Measurements from ENCODE around the gene SAE1.

Gene SAE1

DNA sequence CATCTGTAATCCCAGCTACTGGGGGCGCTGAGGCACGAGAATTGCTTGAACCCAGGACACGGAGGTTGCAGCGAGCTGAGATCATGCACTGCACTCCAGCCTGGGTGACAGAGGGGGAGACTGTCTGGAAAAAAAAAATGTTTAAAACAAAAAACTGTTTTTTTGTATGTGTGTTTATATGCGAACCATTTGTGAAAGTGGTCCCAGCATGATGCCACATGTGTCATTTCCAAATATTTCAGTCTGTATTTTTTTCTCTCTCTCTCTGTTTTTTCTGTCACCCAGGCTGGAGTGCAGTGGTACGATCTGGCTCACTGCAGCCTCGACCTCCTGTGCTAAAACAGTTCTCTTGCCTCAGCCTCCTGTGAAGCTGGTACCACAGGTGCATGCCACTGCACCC, 37.4 kb downstream of the SAE1 start:
- DNase-seq = no peak

DNA sequence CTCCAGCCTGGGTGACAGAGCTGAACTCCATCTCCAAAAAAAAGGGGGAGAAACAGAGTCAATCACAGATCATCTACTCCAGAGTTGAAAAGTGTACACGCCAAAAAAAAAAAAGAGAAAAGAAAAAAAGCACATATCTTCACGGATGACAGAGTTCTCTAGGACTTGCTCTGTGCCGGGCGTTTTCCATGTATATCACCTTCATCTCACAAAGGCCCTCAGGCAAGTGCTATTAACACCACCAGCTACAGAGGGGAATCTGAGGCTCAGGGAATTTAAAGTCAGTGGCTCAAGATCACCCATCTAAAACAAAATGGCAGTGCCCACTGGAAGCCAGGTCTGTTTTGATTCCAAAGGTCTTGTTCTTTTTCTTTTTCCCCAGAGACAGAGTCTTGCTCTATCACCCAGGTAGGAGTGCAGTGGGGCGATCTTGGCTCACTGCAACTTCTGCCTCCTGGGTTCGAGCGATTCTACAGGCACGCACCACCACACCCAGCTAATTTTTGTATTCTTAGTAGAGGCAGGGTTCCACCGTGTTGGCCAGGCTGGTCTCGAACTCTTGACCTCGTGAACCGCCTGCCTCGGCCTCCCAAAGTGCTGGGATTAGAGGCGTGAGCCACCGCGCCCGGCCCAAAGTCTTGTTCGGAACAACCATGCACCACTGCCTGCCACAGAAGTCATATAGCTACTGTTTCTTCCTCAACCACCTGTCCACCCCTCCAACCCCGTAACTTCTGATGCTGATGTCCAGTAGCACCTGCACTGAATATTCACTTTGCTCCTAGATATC, 42.2 kb downstream of the SAE1 start:
- DNase-seq = no peak

DNA sequence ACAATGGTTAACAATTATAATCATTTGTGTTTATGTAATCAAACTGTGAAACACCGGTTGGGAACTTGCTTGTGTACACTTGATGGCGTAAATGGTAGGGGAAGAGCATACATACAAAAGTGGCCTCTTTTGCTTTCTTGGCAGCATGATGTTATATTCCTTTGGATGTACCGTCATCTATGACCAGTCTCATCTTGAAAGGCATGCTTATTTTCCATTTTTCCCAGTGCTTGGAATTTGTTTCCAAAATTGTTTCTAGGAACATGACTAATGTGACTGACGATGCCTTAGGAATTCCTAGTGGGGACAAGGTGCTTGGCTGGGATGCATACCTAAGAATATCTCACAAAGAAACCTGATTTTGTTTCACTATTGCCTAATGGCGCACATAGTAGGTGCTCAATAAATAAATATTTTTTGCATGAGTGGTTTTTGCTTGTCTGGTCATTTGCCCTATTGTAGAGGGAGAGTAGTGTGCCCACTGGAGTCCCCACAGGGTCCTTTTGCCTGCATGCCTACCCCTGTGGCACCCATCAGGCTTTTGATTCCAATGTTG, 45.5 kb downstream of the SAE1 start:
- DNase-seq = no peak

DNA sequence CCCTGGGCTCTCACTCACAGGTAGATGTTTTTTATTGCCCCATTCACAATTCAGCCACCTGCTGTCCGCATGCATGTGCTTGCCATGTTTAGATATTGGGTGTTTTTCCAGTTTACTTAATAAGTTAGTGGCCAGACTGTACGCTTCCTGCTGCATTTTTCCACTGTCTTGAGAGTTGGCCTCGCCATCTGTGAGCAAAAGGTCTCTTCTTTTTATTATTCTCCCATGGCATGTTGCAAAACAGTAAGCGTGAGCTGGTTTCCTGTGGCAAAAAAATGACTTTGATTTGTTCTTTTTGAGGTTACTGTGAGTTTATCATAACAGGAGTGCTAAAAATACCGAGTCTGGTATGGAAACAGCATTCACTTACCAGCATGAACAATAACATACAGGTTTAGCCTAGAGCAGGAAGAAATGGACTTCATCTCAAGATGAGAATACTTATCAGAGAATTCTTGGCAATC, 46.0 kb downstream of the SAE1 start:
- DNase-seq = peak; percentile 34

DNA sequence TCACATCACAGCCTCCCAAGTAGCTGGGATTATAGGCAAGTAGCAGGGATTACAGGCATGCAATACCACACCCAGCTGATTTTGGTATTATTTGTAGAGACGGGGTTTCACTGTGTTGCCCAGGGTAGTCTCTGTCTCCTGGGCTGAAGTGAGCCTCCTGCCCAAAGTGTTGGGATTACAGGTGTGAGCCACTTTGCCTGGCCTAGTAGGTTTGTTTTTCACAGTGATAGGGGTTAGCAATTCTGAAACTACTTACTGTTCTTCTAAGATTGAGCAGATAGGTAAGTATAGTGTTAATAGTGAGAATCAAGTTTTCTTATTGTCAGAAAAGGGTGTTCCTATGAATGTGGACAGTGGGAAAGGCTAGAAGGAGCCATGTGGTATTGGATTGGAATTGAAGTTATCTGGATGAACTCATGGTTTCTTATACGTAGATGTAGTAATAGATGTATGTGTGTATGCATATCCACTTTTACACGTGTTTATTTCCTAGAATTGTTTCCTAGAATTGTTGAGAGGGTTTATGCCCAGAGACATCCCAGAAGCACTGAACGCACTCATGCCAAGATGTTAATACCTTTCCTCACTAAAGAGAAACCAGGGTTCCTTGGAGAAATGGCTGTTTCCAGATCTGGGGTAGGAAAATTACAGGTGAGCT, 49.1 kb downstream of the SAE1 start:
- no peak for DNase-seq

DNA sequence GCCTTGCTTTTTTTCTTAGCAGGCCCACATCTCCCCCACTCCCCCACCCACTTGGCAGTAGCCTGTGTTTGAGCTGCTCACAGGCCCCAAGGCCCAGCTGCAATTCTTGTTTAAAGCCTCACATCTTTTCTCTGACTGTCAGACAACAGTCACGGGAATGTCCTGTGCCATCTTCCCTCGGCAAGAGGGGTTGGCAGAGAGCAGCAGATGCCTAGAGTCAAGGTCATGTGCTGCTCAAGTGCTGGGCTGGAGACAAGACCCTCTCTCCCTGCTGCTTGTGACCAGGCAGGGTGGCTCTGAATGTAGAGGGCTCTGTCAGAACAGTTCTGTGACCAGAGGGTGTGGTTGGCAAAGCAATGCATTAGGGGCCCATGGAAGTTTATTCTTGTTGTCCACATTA, 53.0 kb downstream of the SAE1 start:
- DNase-seq = no peak

DNA sequence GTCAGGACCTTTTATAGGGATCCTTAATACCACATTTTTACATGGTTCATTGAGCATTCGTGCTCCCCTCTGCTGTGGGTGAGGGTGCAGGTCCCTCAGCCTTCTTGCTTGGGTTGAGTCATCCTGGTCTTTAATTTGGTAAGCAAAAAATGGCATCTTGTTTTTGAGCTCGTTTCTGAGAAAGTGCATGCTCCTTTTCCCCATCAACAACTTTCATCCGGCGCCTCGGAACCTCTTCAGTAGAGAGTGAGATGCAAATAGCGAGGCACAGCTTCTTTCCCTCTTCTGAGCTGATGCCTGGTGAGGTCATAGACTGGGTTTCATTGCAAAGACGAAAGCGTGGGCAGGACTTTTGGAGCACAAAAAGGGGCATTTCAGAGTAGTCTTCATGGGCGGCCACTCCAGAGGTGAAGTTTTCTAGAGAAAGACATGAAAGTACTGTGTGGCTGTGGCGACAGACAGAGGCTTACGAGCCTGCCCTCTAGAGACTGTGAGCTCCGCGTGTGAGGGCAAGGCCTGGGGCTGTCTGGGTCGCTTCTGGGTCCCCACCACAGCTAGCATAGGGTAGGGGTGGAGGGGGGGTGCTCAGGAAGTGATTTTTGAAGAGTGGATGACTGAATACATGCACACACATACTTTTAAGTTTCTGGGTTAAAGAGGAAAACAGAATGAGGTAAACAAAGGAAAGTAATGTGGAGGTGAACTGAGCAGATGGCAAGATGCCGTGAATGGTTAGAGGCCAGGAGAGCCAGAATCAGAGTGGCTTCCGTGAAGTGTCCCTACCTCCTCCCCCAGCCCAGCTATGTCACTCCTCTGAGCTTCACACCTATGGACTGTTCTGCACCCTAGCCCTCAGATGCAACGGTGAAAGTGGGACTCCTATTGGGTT, 56.1 kb downstream of the SAE1 start:
- DNase-seq = peak; percentile 83

DNA sequence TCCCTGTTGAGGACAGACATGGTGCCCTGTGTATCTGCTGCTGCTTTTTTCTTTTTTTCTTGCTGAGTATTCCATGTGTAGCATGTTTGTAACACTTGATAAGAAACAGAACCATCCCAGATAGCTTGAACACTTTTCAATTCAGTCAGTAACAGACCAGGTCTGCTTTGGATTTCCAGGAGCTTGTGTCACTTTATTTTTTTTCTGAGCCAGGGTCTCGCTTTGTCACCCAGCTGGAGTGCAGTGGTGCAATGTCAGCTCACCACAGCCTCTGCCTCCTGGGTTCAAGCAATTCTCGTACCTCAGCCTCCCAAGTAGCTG, 56.7 kb downstream of the SAE1 start:
- DNase-seq = no peak

DNA sequence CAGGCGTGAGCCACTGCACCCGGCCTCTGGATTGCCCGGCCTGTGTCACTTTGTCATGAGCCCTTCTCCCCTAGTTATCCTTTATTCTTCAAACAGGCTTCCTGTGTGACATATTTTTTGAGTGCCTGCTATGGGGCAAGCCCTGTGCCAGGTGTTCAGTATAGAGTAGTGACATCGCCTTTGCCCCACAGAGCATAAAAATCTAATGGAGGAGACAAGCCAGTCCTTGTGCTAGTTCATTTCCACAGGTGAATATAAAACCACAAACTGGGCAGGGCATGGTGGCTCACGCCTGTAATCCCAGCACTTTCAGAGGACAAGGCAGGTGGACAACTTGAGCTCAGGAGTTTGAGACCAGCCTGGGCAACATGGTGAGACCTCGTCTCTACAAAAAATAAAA, 57.2 kb downstream of the SAE1 start:
- no peak for DNase-seq

DNA sequence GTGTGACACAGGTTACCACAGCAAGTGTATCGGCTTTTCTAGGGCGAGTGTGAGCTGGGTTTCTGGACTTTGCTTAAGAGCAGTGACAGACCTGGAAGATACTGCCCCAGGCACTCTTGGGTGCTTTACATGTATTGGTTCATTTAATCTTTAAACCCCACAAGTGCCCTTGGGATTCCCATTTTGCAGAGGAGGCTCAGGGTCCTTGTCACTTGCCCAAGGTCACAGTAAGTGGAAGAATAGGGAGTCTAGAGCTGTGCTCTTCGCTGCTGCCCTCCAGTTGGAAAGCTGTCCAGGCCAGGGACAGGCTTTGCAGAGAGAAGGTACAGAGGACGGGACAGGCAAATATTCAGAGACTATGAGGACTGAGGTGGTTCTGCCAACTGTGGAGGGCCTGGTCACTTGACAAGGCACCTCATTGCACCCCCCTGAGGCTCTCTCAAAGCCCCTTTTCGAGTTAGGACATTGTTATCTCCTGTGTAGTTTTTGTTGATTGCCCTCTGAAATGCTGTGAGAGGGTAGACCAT, 57.9 kb downstream of the SAE1 start:
- DNase-seq = no peak

DNA sequence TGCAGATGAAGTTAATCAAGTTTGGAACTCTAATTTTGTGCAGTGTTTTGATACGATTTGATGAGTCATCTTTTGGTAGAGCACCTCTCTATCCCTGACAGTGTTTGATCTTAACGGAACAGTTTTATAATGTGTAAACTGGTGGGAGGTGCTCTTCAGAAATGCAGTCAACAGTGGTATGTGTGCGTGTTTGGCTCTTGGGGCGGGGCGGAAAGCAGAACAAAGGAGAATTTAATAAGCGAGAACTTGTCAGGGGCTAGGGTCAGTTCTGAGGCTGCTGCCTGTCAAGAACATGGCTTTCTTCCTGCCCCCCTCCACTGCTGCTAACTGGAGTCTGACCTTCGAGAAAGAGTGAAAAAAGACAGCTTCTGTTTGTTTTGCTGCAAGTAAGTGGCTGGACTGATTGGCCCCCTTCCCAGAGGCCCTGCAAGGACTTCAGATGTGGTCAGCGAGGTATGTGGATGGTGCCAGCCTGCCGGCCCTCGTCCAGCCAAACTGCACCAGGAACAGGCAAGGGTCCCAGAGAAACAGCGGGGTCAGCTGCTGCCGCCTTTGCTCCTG, 59.6 kb downstream of the SAE1 start:
- DNase-seq = peak; percentile 53

DNA sequence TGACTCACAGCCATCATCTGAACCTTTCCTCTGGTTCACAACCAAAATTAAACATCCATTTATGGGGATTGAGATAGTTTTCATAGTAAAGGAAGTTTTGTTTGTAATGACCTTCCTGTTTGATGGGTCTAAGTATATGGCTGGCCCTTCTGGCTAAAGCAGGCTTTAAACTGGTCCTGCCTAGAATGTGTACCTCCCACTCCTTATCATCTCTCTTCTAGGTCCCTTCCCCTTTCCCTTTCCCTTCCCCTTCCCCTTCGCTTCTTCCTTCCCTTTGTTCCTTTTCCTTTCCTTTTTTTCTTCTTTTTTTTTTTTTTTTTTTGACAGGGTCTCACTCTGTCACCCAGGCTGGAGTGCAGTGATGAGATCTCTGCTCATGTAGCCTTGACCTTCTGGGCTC, 64.8 kb downstream of the SAE1 start:
- DNase-seq = no peak

DNA sequence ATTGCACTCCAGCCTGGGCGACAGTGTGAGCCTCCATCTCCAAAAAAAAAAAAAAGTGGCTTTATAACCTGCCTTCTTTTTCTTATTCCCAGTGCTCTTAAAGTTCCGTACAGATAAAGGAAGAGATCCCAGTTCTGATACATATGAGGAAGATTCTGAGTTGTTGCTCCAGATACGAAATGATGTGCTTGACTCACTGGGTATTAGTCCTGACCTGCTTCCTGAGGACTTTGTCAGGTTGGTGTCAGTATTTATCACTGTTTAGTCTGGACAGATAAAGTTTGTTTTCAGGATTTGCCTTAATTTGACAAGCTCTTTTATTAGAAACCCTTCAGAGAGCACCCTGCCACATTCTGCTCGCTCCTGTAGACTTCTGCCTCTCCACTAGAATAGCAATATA, 66.5 kb downstream of the SAE1 start:
- DNase-seq = no peak

DNA sequence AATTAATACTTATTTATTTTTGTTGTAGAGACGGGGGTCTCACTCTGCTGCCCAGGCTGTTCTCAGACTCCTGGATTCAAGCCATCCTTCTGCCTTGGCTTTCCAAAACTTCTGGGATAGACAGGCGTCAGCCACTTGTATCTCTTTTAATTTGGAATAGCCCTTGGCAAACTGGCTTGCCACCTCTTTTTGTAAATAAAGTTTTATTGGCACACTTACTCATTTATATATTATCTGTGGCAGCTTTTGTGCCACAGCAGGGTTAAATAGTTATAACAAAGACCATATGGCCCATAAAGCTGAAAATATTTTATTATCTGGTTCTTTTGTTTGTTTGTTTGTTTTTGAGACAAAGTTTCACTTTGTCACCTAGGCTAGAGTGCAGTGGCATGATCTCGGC, 69.9 kb downstream of the SAE1 start:
- no peak for DNase-seq

DNA sequence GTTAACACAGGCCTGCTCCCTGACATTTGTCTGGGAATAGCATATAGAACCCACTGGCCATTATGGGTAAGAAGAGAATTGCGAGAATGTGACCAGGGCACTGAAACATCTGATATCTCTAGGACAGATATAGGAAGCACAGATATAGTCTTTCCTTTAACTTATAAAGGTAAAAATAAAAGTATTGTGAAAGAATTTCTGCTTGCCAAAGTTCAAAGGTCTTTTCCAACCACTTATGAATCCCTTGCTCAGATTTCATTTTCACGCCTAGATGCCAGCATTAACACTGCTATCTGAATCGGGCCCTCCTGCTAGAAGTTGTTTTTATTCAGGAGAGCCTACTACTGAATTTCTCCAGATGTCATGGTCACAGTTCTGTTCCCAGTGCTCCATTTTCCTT, 72.6 kb downstream of the SAE1 start:
- DNase-seq = no peak

DNA sequence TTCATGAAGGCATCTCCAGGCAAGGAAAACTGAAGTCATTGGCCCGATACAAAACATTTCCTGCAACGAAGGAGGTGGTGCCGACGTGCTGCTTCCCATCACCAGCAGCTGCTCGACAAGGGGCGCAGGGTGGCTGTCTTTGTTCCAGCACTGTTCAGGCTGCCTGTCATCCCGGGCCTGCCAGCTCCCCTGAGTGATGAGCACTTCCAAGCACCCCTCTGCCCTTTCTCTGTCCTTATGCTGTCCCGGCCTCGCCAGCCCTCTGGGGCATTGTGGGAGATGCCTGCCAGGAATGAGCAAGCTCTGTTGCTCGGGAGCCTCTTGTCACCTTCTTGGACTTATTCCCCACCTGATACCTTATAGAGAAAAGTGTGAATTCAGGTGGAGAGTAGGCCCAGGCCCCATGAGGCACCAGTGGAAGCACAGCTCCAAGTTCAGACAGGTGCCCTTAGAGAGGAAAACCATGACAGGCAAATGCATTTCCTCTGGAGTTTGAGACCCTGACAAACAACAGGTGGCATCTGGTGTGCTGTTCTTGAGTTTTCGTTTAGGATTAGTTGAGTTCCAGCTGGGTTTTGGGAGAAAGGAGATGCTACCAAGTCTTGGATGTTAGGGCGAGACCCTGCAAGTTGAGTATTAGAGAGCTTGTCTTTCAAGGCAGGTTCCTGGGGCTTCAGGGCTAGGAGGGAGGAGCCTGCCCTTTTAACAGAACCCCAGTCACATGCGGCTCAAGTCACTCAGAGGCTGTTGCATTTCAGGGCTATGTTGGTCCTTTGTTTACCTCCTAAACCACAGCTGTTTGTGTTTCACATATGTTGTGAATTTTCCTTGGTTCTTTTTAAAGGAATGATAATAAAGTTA, 78.9 kb downstream of the SAE1 start:
- no peak for DNase-seq

DNA sequence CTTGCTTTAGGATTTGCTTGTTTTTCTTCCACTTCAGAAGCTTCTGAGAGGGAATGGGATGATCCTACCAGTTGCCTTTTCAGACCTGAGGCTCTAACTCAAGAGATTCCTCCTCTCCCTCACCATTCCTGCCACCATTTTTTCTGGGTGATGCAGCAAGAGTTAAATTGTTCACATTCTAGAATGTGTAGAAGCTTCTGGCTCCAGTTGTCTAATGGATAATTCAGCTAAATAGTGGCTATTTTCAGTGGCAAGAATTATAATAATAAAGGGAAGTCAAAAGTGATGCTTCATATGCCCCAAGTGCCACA, 79.5 kb downstream of the SAE1 start:
- DNase-seq = no peak

DNA sequence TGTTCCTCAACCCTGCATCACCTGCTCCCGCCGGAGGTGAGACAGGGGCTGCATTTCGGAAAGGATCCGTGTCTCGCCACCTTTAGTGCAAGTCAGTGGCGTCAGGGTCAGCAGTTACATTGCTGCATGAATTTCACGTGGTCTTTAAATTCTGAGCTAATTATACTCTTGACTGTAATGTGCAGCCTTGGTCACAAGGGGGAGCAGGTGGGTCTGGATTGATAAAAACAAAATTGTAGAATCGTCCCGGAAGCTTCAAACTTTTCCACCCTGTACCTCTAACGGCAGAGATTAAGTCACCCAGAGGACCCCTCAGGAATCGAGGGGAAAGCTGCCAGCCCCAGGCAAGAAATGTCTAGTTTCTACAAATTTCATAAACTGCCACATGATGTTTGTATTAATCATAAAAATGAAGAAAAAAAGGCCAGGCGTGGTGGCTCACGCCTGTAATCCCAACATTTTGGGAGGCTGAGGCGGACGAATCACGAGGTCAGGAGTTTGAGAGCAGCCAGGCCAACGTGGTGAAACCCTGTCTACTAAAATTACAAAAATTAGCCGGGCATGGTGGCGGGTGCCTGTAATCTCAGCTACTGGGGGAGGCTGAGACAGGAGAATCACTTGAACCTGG, 80.2 kb downstream of the SAE1 start:
- peak; percentile 86 for DNase-seq

DNA sequence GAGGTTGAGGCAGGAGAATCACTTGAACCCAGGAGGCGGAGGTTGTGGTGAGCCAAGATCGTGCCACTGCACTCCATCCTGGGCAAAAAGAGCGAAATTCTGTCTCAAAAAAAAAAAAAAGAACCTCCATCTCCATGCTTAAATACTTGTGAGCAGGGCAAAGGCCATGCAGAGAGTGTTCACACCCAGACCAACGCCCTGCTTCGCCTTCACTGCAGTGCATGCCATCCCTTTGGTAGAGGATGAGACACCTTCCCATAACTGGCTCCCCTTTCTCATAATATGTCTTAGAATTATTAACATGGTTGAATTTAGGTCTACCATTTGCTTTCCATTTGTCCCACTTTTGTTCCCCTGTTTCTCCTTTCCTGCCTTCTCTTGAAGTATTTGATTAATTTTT, 84.9 kb downstream of the SAE1 start:
- DNase-seq = no peak

DNA sequence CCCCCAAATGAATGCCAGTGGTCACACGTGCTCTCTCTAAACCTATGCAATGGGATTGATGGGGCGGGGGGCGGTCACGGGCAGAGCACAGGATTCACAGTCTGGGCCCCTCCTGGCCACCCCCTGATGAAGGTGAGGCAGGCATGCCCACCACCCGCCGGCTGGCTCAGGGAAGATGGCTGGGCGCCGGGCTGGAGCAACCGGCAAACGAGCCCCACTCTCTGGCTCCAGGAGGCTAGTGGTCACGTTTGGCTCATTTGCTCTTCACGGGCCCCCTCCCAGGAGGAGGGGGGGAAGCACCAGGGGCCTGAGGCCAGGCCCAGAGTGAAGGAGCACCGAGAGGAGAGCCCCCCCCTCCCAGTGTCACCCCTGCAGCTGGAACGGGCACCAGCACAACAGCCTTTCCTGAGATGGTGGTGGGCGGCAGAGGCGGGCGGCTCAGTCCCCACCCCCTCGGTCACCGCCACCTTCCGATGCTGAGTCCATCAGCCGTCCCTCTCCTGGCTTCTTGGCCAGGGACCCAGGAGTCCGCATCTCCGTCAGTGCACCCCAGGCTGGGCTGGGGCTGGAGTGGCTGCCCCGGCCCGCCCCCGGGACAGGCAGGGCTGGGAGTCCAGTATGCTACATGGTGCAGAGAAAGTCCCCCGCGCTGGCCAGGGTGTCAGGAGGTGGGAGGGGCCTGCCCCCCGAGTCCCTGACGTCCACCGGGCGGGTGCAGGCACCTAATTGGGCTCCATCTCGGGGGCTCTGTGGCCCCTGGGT, 90.6 kb downstream of the SAE1 start:
- no peak for DNase-seq

DNA sequence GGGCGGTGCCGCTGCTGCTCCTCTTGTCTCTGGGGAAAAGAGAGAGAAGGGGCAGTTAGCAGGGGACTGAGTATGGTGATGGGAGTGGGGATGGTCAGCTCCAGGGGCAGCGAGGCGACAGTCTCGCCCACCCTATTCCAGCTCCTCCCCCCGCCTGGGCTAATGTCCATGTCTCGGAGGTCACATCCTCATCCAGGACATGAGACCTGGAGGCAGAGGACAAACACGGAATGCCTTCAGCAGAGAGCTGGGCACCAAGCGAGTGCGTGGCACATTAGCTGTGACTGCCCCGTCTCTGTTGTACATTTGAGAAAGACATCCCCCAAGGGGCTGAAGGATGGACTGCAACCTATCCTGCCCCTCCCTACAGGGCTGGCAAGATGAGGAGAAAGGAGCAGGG, 91.3 kb downstream of the SAE1 start:
- DNase-seq = no peak
